AG04450 (cell line): ENCODE data around the gene PLIN1. TPM values are rescaled to one million over a fixed set of nuclear protein-coding genes. Genes with fewer than 3 reads are reported as not detected.

ENCODE experiments used
- CTCF ChIA-PET: fragments of 300-600, 350-600 bp; formaldehyde crosslinking; extraction: SDS; loops from one replicate; lab custom pipeline; 2022; ENCODE audit warnings: antibody characterized with exemption, inconsistent platforms; lab: Charles Lee
- POLR2A ChIA-PET: fragments of 350-600 bp; formaldehyde crosslinking; extraction: SDS; loops from one replicate; lab custom pipeline; 2021; ENCODE audit warnings: antibody characterized with exemption, inconsistent platforms; lab: Yijun Ruan, JAX
- DNase-seq: peaks from one replicate; pipeline ENCODE4 v3.0.0-alpha.2; 2011; ENCODE audit warnings: low read depth, low spot score
- H3K27ac ChIP-seq: one replicate; pipeline ENCODE4 v1.5.1; 2012; ENCODE audit warnings: low read depth, low read length, control low read depth
- H3K27me3 ChIP-seq: one replicate; pipeline ENCODE4 v1.6.0; 2012; ENCODE audit warnings: low read length; ENCODE audit not compliant: control insufficient read depth, insufficient read depth
- H3K4me3 ChIP-seq: 2 replicates; pipeline ENCODE4 v1.5.1; 2011; ENCODE audit warnings: mild to moderate bottlenecking, low read depth, low read length, control low read depth
- H3K9me3 ChIP-seq: 2 replicates; pipeline ENCODE4 v1.5.1; 2012; ENCODE audit warnings: low read length; ENCODE audit not compliant: control insufficient read depth, insufficient read depth
- CTCF ChIP-seq: IDR thresholded peaks from 2 replicates; pipeline ENCODE4 v1.5.1; 2011; ENCODE audit warnings: low read depth, low read length, control low read depth, inconsistent platforms
- polyA plus RNA-seq: library from polyadenylated mRNA; depleted of rRNA; stranded (reverse); fragments of >200 nt; gene quantifications from 2 replicates; pipeline ENCODE4 v1.2.3, GENCODE V29; 2011

Gene PLIN1
- polyA plus RNA-seq, 1 experiment = 0.05 TPM

DNA sequence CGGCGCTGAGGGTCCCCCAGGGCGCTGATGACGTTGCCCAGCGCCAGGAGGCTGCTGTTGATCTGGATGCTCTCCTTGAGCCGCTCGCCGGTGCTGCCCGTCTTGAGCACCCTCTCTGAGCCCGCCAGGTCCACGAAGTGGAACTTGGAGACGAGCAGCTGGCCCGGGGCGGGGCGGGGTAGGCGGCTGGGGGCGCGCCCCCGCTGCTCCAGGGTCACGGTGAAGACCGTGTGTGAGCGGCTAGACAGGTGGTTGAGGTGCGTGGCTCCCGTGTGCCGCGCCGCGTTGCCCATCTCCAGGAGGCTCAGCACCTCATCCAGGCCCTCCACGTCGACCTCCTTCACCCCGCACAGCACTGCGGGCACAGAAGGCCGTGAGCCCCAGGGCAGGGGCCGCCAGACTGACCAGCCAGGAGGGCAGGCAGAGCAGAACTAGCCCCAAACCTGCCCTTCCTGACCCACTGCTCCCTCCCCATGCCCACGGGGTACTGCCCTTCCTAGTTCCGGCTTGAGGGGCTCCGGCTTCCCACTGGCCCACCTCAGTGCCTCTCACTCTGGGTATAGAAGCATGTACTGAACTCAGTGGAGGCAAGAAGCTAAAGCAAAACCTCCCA, 30.0 kb downstream of the PLIN1 start:
- Histone ChIP-seq H3K4me3 (no peak overlapping the region), H3K27me3 (no peaks in the 10 kb centered on the region), H3K9me3 (peaks cover 5% of the 10 kb centered on the region; the same call in 1 of the 2 replicates), H3K27ac (no peak overlapping the region)
- TF ChIP-seq CTCF = no peak
- CTCF ChIA-PET = interaction anchor here (0.7 to 0.9 kb wide), 2 partner anchors 239 to 1001 kb away, joined by 3 read pairs; no protein-coding TSS in a partner anchor
- DNase-seq = no peak
- POLR2A ChIA-PET = no interaction called here

DNA sequence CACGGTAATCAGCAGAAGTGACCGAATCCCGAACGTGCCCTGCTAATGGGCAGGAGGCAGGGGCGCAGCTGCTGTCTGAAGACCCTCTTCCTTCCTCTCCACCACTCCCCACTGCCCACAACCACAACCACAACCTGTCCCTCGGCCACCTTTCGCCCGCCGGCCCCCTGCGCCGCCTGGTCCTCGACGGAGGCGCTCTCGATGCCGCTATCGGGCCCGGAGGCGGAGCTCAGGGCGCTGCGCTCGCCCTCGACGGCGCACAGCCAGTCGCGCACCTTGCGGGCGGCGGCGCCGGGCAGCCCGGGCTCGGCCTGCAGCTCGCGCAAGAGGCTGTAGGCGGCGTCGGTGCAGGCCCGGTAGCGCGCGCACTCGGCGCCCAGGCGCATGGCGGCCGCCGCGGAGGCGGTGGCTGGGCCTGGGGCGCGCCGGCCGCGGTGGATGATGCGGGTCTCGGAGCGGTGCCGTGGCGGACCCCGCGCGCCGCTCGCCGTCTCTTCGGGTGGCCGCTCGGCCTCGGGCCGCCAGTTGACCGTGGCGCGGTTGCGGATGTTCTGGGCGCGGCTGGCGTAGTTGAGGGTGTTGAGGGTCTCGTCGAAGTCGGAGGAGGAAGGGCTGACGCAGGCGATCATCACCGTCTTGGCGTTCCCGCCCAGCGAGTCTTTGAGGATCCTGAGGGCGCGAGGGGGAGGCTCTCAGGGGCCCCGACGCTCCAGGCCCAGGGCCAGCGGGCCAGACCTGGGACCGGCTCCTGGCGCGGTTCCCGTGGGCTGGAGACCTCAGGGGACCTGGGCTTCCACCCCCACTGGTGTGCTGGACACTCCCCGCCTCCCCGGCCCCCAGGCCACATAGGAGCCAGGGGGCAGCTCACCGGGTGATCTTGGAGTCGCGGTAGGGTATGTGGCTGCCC, 30.8 kb downstream of the PLIN1 start:
- ChIA-PET CTCF (interaction anchor here (0.7 to 3.6 kb wide), 5 partner anchors 9 to 1002 kb away, joined by 3 to 29 read pairs (median 6); no protein-coding TSS in a partner anchor), POLR2A (no interaction called here)
- no peak for DNase-seq
- TF ChIP-seq CTCF = no peak
- Histone ChIP-seq H3K9me3 (peaks cover 5% of the 10 kb centered on the region; the same call in 1 of the 2 replicates), H3K27ac (no peak overlapping the region), H3K27me3 (no peaks in the 10 kb centered on the region), H3K4me3 (no peak overlapping the region)

DNA sequence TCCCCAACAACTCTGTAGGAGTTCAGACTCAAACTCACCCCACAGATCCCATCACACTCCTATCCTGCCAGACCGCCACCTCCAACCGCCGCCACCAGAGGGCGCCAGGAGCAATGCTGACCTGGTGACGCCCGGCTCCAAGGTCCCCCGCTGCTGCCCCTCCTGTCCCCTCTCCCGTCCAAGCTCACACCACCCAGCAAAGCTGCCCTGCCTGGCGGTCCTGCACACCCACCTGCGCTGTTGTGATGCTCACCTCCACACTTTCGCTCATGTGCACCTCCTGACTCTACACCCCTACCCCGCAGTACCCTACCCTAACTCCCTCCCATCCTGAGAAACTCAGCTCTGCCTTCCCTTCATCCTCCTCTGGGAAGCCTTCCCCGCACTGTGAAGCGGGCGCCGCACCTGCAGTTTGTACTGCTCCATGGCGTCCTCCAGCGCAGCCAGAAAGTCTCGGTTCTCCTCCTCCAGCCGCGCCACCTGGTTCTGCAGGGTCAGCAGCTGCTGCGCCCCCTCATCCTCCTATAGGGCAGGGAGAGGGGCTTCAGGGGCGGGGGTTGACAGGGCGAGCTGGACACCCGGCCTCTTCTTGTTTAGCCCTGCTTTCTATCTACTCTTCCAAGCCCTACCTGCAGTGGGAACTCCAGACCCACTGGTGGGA, 31.8 kb downstream of the PLIN1 start:
- TF ChIP-seq CTCF = peak; percentile 82
- CTCF ChIA-PET = interaction anchor here (0.8 to 3.6 kb wide), 12 partner anchors 10 to 241 kb away, joined by 3 to 29 read pairs (median 4); no protein-coding TSS in a partner anchor
- Histone ChIP-seq H3K4me3 (no peak overlapping the region), H3K27me3 (no peaks in the 10 kb centered on the region), H3K27ac (no peak overlapping the region), H3K9me3 (peaks cover 5% of the 10 kb centered on the region; the same call in 1 of the 2 replicates)
- POLR2A ChIA-PET = no interaction called here
- DNase-seq = no peak

- no peak for DNase-seq
- peaks cover 5% of the 10 kb centered on the region; the same call in 1 of the 2 replicates for H3K9me3 ChIP-seq
- H3K4me3 ChIP-seq = no peak overlapping the region
- CTCF ChIA-PET = interaction anchor here (0.9 to 3.6 kb wide), 11 partner anchors 11 to 242 kb away, joined by 3 to 29 read pairs (median 4); no protein-coding TSS in a partner anchor
- H3K27ac ChIP-seq = no peak overlapping the region
- H3K27me3 ChIP-seq = no peaks in the 10 kb centered on the region
- no peak for TF ChIP-seq CTCF
- POLR2A ChIA-PET = no interaction called here
Measured at GRCh38 chr15:89646416-89647141, 32.6 kb downstream of the PLIN1 start.
